GM19240 (cell line): Measurements from ENCODE around the gene DNAH7.

ENCODE experiments used
- DNase-seq: peaks from one replicate; pipeline ENCODE4 v3.0.0; 2011; ENCODE audit warnings: low spot score; ENCODE audit not compliant: insufficient read length

DNAH7 gene

DNA sequence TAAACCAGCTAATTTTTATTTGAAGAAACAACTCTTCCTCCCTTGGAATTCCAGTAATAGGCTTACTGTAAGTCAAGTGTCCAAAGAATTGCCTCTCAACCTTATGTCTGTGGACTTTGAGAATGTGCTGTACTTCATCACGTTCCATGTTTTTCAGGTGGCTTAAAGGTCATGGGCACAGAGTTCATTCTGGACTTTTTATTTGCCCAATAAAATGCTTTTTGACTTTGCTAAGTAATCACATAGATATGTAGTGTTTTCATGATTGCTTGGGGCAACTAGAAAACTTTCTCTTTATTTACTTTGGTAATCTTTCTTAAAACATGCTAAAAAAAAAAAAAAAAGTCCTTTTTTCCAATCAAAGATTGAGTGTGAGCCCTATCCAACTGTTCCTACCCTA, 10.4 kb upstream of the DNAH7 start:
- DNase-seq: no peak

DNA sequence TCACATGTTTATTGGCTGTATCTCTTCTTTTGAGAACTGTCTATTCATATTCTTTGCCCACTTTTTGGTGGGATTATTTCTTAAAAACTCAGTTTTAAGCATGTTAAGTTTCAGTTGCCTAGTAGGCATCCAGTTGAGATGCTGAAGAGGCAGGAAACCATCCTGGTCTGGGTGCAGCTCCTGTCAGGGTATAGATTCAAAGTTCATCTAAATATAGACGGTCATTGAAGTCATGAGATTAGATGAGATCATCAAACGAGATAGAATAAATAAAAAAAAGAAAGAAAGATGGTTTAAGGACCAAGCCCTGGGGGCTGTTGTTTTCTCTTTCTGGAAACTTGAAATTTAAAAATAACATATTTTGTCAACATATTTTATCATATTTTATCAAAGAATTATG, 9.2 kb upstream of the DNAH7 start:
- DNase-seq: no peak

GRCh38 chr2:196076778-196077568, 8.3 kb upstream of the DNAH7 start:
- DNase-seq: no peak

- DNase-seq: no peak
Observed at GRCh38 chr2:196075196-196075595, 6.6 kb upstream of the DNAH7 start.

DNA sequence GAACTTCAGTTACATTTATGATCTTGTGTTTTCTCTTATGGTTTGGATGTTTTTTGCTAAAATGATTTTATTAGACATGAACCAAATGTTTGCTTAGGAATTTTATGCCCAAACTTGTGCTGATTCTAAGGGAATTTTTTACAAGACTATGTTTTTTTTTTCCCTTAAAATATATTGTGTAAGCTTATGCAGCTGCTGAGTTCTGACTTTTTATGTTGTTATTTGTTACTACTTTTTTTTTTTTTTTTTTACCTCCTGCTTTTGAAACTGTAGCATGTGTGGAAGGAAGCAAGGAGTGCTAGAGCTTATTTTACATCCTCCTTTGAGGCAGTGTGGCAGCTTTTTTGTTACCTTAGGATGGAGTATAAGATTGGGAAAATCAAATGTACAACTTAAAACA, 6.0 kb upstream of the DNAH7 start:
- no peak for DNase-seq

- DNase-seq: no peak
Observed at GRCh38 chr2:196073521-196073920, 4.9 kb upstream of the DNAH7 start.

- DNase-seq: no peak
Observed at GRCh38 chr2:196067088-196067382, 1.6 kb downstream of the DNAH7 start.

DNA sequence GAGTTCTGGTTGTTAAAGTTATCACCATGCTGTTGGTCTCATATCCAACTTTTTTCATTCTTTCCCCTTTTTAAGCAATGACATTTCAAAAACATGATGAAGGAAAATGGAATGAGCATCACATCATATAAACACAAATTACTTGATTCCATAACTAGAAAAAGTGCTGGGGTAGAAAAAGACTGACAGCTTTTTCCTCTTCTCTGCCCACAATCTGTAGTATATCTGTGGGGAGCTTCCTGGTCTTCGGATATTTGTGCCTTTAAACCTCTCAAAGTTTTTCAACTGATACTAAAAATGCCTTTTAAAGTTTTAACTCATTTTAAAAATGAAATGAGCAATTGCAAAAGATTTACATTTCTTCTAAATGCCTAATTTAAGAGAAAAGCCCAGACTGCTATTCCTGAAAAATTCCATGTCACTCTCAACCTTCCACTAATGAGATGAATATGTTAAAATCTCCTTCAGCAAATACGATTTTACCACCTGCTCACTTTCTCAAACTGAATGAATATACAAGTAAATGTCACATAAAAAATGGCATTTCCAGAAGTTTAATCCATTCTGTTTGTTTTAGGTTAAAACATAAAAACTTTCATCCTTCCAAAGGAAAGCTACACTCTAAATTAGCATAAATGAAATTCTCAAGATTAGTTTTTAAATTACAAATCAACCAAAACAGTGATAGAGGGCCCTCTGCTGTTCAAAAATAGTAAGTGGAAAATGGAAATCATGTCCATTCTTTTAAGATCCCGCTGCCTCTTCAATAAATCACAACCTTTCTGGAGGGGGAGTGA, 2.1 kb downstream of the DNAH7 start:
- no peak for DNase-seq

DNA sequence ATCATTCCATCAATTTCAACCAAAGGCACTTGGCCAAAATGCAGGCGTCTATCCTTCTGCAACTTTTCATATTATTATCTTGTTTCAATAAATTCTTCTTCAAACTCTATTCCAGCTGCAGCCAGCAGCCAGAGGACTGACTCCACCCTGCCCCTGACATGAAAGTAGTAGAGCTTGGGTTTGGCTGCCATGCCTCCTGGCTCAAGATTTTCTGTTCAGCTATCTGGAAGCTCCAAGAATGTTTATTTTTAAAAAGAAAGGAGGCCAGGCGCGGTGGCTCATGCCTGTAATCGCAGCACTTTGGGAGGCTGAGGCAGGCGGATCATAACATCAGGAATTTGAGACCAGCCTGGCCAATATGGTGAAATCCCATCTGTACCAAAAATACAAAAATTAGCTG, 4.9 kb downstream of the DNAH7 start:
- DNase-seq: no peak

GRCh38 chr2:196059491-196059960, 9.1 kb downstream of the DNAH7 start:
- DNase-seq: no peak

GRCh38 chr2:196054631-196055030, 14.0 kb downstream of the DNAH7 start:
- no peak for DNase-seq

- DNase-seq: no peak
Observed at GRCh38 chr2:196046123-196046917, 22.3 kb downstream of the DNAH7 start.

DNA sequence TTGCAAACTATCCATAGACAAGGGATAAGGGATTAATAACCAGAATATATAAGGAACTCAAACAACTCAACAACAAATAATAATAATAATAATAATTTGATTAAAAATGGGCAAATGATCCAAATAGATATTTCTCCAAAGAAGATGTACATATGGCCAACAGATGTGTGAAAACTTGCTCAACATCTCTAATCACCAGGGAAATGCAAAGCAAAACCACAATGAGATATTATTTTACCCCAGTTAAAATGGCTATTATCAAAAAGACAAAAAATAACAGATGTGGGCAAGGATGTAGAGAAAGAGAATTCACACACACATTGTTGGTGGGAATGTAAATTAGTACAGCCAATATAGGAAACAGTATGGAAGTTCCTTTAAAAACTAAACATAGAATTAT, 26.9 kb downstream of the DNAH7 start:
- DNase-seq: no peak

- no peak for DNase-seq
Observed at GRCh38 chr2:196040218-196040617, 28.4 kb downstream of the DNAH7 start.

DNA sequence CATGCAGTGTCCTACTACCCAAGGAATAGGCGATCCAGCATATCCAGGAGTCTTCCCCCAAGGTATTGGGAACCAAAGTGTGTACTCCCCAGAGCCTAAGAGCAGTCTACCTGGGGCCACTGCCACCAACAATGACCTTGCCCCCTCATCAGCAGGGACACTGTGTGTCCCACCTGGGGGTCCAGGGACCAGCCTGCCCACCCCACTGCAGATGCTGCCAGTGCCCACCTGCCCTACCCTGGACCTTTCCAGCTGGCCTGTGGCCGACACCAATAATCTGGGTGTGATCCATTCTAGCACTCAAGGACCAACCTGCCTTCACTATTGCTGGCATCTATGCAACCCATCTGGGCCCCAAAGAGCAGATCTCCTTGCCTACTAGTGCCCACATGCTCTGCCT, 32.2 kb downstream of the DNAH7 start:
- DNase-seq: no peak

GRCh38 chr2:196018037-196018436, 50.6 kb downstream of the DNAH7 start:
- no peak for DNase-seq

DNA sequence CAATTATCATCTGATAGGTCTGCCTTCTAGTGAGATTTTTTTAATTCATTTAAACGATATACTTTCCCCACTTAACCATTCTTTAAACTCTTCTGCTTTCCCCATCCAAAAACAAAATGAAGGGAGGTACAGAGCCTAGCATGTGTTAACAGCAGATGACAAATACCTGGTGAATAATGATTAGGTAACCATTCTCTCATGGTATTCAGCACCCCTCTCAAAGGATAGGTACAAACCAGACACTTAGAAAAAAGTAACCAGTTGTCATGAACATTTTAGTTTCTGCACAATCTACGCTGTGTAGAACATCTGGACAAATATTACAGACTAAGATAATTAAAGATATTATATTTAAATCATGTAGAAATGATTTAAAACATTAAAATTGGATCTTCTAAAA, 56.3 kb downstream of the DNAH7 start:
- DNase-seq: no peak

GRCh38 chr2:196000551-196000950, 68.1 kb downstream of the DNAH7 start:
- DNase-seq: no peak

DNA sequence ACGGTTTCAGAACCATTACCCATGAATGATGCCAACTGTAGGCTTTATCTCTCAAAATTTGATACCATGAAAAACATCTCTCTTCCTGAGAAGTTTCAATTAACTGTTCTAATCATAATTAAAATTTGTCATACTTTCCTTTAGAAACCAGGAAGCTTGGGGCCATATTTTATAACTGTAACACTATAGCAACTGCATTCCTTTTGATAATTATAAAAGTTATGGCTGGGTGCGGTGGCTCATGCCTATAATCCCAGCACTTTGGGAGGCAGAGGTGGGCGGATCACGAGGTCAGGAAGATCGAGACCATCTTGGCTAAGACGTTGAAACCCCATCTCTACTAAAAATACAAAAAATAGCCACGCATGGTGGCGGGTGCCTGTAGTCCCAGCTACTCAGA, 70.6 kb downstream of the DNAH7 start:
- no peak for DNase-seq

DNA sequence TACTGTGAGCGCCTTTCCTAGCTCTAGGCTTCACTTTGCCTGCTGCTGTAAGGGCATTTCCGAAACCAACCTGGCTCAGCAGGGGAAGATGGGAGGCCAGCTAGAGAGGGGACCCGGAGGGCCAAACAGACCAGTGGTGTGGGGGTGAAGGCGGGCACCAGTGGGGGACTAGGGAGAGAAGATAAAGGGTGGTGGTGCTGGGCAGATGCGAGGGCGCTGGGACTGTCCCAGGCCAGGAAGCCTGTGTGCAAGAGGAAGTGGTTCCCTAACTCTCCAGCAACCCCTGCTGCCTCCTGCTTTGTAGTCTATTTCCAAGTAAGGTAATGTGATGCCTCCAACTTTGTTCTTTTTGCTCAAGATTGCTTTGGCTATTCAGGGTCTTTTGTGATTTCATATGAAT, 73.1 kb downstream of the DNAH7 start:
- no peak for DNase-seq

GRCh38 chr2:195993623-195994022, 75.0 kb downstream of the DNAH7 start:
- DNase-seq: no peak

DNA sequence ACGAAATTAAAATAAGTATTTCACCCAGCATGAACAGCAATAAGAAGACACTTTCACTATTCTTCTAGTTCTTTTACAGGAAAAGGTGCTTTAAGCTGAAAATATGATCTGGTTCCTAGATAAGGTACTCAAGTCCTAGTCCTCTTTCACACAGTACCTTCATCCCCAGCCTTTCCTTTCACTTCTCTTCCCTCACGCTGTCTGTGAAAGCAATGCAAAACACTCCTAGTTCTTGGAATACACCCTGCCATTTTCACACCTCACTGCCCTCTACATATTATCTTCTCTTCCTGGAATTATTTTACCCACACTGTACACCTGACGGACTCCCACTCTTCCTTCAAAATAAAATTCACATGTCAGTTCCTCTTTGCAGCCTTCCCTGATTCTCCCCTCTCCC, 82.9 kb downstream of the DNAH7 start:
- DNase-seq: no peak
